Measurements from ENCODE around the gene CPED1. TPM values are rescaled to one million over a fixed set of nuclear protein-coding genes. Genes with fewer than 3 reads are reported as not detected.

The CPED1 gene
- total RNA-seq, 3 donors from 2014 or later (not counting 1 experiment from before 2014, with no cell fraction given), result 0.50 to 1.3 (median 0.96) TPM

- H3K27me3 Mint-ChIP-seq (ENCODE audit: low read depth in 2 of 2), result peaks cover 2 to 7% of the 10 kb centered on the region in 2 donors
- intact Hi-C loops (cut with micrococcal nuclease), result no loop called here
- Histone ChIP-seq H3K4me3 (ENCODE audit: low read length) (no peak overlapping the region), H3K9me3 (ENCODE audit: control insufficient read depth, insufficient read depth, low read length) (no peaks in the 10 kb centered on the region), H3K4me1 (ENCODE audit: control insufficient read depth, insufficient read depth, low read length) (no peaks in the 10 kb centered on the region), H3K36me3 (ENCODE audit: control insufficient read depth, insufficient read depth, low read length) (no peaks in the 10 kb centered on the region), H3K27me3 (ENCODE audit: control insufficient read depth, insufficient read depth, low read length) (no peaks in the 10 kb centered on the region), H3K27ac (ENCODE audit: low read length) (no peak overlapping the region)
- no peak for ATAC-seq
- WGBS (ENCODE audit: insufficient coverage), result no CpG with 5 or more reads among the region's 2 CpGs
- H3K4me1 Mint-ChIP-seq, result no peaks in the 10 kb centered on the region
- TF ChIP-seq, protein P1, sequence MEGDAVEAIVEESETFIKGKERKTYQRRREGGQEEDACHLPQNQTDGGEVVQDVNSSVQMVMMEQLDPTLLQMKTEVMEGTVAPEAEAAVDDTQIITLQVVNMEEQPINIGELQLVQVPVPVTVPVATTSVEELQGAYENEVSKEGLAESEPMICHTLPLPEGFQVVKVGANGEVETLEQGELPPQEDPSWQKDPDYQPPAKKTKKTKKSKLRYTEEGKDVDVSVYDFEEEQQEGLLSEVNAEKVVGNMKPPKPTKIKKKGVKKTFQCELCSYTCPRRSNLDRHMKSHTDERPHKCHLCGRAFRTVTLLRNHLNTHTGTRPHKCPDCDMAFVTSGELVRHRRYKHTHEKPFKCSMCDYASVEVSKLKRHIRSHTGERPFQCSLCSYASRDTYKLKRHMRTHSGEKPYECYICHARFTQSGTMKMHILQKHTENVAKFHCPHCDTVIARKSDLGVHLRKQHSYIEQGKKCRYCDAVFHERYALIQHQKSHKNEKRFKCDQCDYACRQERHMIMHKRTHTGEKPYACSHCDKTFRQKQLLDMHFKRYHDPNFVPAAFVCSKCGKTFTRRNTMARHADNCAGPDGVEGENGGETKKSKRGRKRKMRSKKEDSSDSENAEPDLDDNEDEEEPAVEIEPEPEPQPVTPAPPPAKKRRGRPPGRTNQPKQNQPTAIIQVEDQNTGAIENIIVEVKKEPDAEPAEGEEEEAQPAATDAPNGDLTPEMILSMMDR (IDR thresholded peaks at IDR 0.05), result no peak
- DNase-seq, result no peak
- H3K36me3 Mint-ChIP-seq, result no peaks in the 10 kb centered on the region
- H3K9me3 Mint-ChIP-seq, result no peaks in the 10 kb centered on the region
- H3K27ac Mint-ChIP-seq, result no peak overlapping the region
- H3K4me3 Mint-ChIP-seq, result no peak overlapping the region
Observed at GRCh38 chr7:121039994-121040393, 51.5 kb downstream of the CPED1 start.

- Histone ChIP-seq H3K36me3 (ENCODE audit: control insufficient read depth, insufficient read depth, low read length) (no peaks in the 10 kb centered on the region), H3K9me3 (ENCODE audit: control insufficient read depth, insufficient read depth, low read length) (no peaks in the 10 kb centered on the region), H3K27me3 (ENCODE audit: control insufficient read depth, insufficient read depth, low read length) (no peaks in the 10 kb centered on the region), H3K4me1 (ENCODE audit: control insufficient read depth, insufficient read depth, low read length) (no peaks in the 10 kb centered on the region), H3K27ac (ENCODE audit: low read length) (no peak overlapping the region), H3K4me3 (ENCODE audit: low read length) (no peak overlapping the region)
- TF ChIP-seq, protein P1 (IDR thresholded peaks at IDR 0.05), result no peak
- Mint-ChIP-seq H3K4me3 (no peak overlapping the region), H3K4me1 (no peaks in the 10 kb centered on the region), H3K27ac (no peak overlapping the region), H3K9me3 (no peaks in the 10 kb centered on the region), H3K36me3 (no peaks in the 10 kb centered on the region), H3K27me3 (ENCODE audit: low read depth in 2 of 2) (peaks cover 2 to 7% of the 10 kb centered on the region in 2 donors)
- DNase-seq (no peak), ATAC-seq (no peak)
- intact Hi-C loops (cut with micrococcal nuclease), result no loop called here
- 34% methylated on average over 5 of the region's 6 CpGs for WGBS (ENCODE audit: insufficient coverage)
Observed at GRCh38 chr7:121041516-121042148, 53.1 kb downstream of the CPED1 start.

- Histone ChIP-seq H3K27me3 (ENCODE audit: control insufficient read depth, insufficient read depth, low read length) (no peaks in the 10 kb centered on the region), H3K36me3 (ENCODE audit: control insufficient read depth, insufficient read depth, low read length) (no peaks in the 10 kb centered on the region), H3K9me3 (ENCODE audit: control insufficient read depth, insufficient read depth, low read length) (no peaks in the 10 kb centered on the region), H3K27ac (ENCODE audit: low read length) (no peak overlapping the region), H3K4me3 (ENCODE audit: low read length) (no peak overlapping the region), H3K4me1 (ENCODE audit: control insufficient read depth, insufficient read depth, low read length) (no peaks in the 10 kb centered on the region)
- Mint-ChIP-seq H3K9me3 (no peaks in the 10 kb centered on the region), H3K4me3 (no peak overlapping the region), H3K27me3 (ENCODE audit: low read depth in 2 of 2) (peaks cover 2% of the 10 kb centered on the region in 2 donors), H3K27ac (no peak overlapping the region), H3K4me1 (no peaks in the 10 kb centered on the region), H3K36me3 (no peaks in the 10 kb centered on the region)
- 92% methylated on average over 2 of the region's 2 CpGs for WGBS (ENCODE audit: insufficient coverage)
- ATAC-seq (no peak), DNase-seq (no peak)
- TF ChIP-seq, protein P1 (IDR thresholded peaks at IDR 0.05), result no peak
- intact Hi-C loops (cut with micrococcal nuclease), result no loop called here
Observed at GRCh38 chr7:121042195-121042594, 53.7 kb downstream of the CPED1 start.

DNA sequence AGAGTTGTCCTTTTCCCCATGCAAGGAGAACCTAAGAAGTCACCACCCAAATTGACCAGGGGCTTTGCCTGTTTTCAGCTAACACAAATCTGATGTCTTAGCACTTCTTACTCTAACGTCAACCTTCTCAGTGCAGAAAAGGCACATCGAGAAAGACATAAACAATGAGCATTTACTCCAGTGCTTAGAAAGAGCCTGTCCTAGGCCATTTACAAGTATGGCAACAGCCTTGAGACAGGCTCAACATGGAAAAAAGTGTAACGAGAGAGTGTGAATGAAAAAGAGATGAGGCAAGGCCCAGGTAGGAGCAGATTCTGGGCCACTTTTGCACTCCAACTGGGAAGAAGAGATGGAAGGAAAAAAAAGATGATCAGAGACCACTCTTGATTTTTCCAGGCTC, 54.4 kb downstream of the CPED1 start:
- no peaks in the 10 kb centered on the region for H3K9me3 Mint-ChIP-seq
- H3K36me3 ChIP-seq (ENCODE audit: control insufficient read depth, insufficient read depth, low read length), result no peaks in the 10 kb centered on the region
- TF ChIP-seq, protein P1 (IDR thresholded peaks at IDR 0.05), result no peak
- H3K4me1 ChIP-seq (ENCODE audit: control insufficient read depth, insufficient read depth, low read length), result no peaks in the 10 kb centered on the region
- intact Hi-C loops (cut with micrococcal nuclease), result no loop called here
- no peaks in the 10 kb centered on the region for H3K9me3 ChIP-seq (ENCODE audit: control insufficient read depth, insufficient read depth, low read length)
- H3K4me1 Mint-ChIP-seq, result no peaks in the 10 kb centered on the region
- H3K27ac Mint-ChIP-seq, result no peak overlapping the region
- no peaks in the 10 kb centered on the region for H3K27me3 ChIP-seq (ENCODE audit: control insufficient read depth, insufficient read depth, low read length)
- H3K27me3 Mint-ChIP-seq (ENCODE audit: low read depth in 2 of 2), result peaks cover 0 to 4% of the 10 kb centered on the region in 2 donors
- WGBS (ENCODE audit: insufficient coverage), result 91% methylated on average over 3 of the region's 3 CpGs
- H3K4me3 Mint-ChIP-seq, result no peak overlapping the region
- H3K27ac ChIP-seq (ENCODE audit: low read length), result no peak overlapping the region
- ATAC-seq (no peak), DNase-seq (no peak)
- H3K36me3 Mint-ChIP-seq, result no peaks in the 10 kb centered on the region
- no peak overlapping the region for H3K4me3 ChIP-seq (ENCODE audit: low read length)

Measured in natural killer cell (primary cell).